Measurements from ENCODE around the gene TNS3.

- TF ChIP-seq CTCF (IDR thresholded peaks at IDR 0.05) (no peak), EZH2 (IDR thresholded peaks at IDR 0.05; ENCODE audit: borderline replicate concordance, insufficient read depth, low read depth, low read length, poor library complexity, severe bottlenecking) (no peak)
These were observed 83.5 kb downstream of the TNS3 start for GRCh38 chr7:47498229-47499056.

All from B cell (primary cell).